IgD-negative memory B cell (primary cell): Measurements from ENCODE around the gene GMFB. TPM values are rescaled to one million over a fixed set of nuclear protein-coding genes. Genes with fewer than 3 reads are reported as not detected.
"Not testable (repeated sequence)": the region's sequence is repeated elsewhere in the genome, so short reads cannot be mapped to it uniquely, and the experiment has no call there.

Source experiments
- H3K27ac Mint-ChIP-seq, 3 donors: one replicate each; pipeline ENCODE4 v1.8.0; 2020 to 2022; ENCODE audit warnings: mild to moderate bottlenecking in 3 of 3, mixed read lengths in 3 of 3, moderate library complexity in 1 of 3
- H3K27me3 Mint-ChIP-seq: one replicate; pipeline ENCODE4 v1.8.0; 2021; ENCODE audit warnings: mixed read lengths
- H3K36me3 Mint-ChIP-seq: one replicate; pipeline ENCODE4 v1.8.0; 2020; ENCODE audit warnings: mild to moderate bottlenecking, mixed read lengths
- H3K4me1 Mint-ChIP-seq, 3 donors: one replicate each; pipeline ENCODE4 v1.8.0; 2020 to 2022; ENCODE audit warnings: mixed read lengths in 3 of 3, mild to moderate bottlenecking in 1 of 3
- H3K4me3 Mint-ChIP-seq, 4 donors: one replicate each; pipeline ENCODE4 v1.8.0; 2020 to 2022; ENCODE audit warnings: mild to moderate bottlenecking in 4 of 4, mixed read lengths in 4 of 4, moderate library complexity in 3 of 4
- H3K9me3 Mint-ChIP-seq, 3 donors: one replicate each; pipeline ENCODE4 v1.8.0; 2020 to 2021; ENCODE audit warnings: mixed read lengths in 3 of 3, mild to moderate bottlenecking in 1 of 3
- polyA plus RNA-seq: library from polyadenylated mRNA; unstranded; fragments of 300-500 nt; fragmentation: Illumina TruSeq; gene quantifications from one replicate; pipeline ENCODE4 v1.2.3, GENCODE V29; 2021

Gene GMFB
- polyA plus RNA-seq, 1 donor from 2014 or later: 17.8 TPM

- Mint-ChIP-seq H3K27me3 (peaks cover 1% of the 10 kb centered on the region), H3K27ac (peak within 1 kb of the TSS; percentile 82 to 95 (median 92)), H3K4me3 (peak within 1 kb of the TSS; percentile 83 to 96 (median 93)), H3K9me3 (no peaks in the 10 kb centered on the region), H3K4me1 (peaks cover 29 to 39% (median 32%) of the 10 kb centered on the region in 3 donors), H3K36me3 (peaks cover 2% of the 10 kb centered on the region)
Observed at GRCh38 chr14:54440873-54441868, 47.6 kb downstream of the GMFB start, which contains the start of gene CNIH1. TSS of gene CNIH1 (minus strand) at chr14:54441374. CDS start at chr14:54441327, 47 bp downstream.

DNA sequence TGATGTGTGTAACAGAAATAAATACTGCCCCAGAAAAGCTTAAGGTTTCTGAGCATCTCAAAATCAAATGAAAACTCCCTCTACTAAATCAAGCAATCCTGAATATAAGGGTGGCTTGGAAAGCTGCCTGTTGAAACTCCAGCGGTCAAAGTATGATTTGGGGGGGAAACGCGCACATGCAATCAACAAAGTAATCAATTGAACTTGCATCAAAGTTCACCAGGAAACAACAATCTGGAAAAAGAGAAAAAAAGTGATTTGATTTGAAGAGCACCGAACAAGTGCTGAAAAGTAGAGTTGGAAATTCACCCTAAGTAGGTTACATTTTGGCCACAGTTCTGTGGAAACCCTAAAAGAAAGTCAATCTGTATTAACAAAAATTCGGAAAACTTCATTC is 48.3 kb downstream of the GMFB start:
- no peaks in the 10 kb centered on the region for H3K9me3 Mint-ChIP-seq
- peaks cover 2% of the 10 kb centered on the region for H3K36me3 Mint-ChIP-seq
- peak overlapping the region; percentile 44 to 95 (median 82) for H3K27ac Mint-ChIP-seq
- H3K4me1 Mint-ChIP-seq: peaks cover 35 to 45% (median 39%) of the 10 kb centered on the region in 3 donors
- no peaks in the 10 kb centered on the region for H3K27me3 Mint-ChIP-seq
- H3K4me3 Mint-ChIP-seq: peak overlapping the region; percentile 83 to 95 (median 93)

- Mint-ChIP-seq H3K27me3 (no peaks in the 10 kb centered on the region), H3K27ac (peak overlapping the region in 2 of 3 donors; percentile 44 to 82), H3K9me3 (no peaks in the 10 kb centered on the region), H3K36me3 (peaks cover 2% of the 10 kb centered on the region), H3K4me3 (peak overlapping the region; percentile 83 to 95 (median 93)), H3K4me1 (peaks cover 38 to 50% (median 41%) of the 10 kb centered on the region in 3 donors)
Observed at GRCh38 chr14:54440037-54440436, 48.7 kb downstream of the GMFB start.

- H3K4me1 Mint-ChIP-seq: peaks cover 44 to 61% (median 50%) of the 10 kb centered on the region in 3 donors
- no peaks in the 10 kb centered on the region for H3K27me3 Mint-ChIP-seq
- H3K4me3 Mint-ChIP-seq: peak overlapping the region in 1 of 4 donors; percentile 68
- H3K27ac Mint-ChIP-seq: peak overlapping the region in 1 of 3 donors; percentile 28
- no peaks in the 10 kb centered on the region for H3K36me3 Mint-ChIP-seq
- no peaks in the 10 kb centered on the region for H3K9me3 Mint-ChIP-seq
Observed at GRCh38 chr14:54438703-54439102, 50.1 kb downstream of the GMFB start.

- H3K27ac Mint-ChIP-seq: peak overlapping the region in 2 of 3 donors; percentile 41 to 84
- not testable (repeated sequence) for H3K36me3 Mint-ChIP-seq, H3K9me3 Mint-ChIP-seq, H3K27me3 Mint-ChIP-seq
- H3K4me3 Mint-ChIP-seq: peak overlapping the region in 1 of 4 donors; percentile 63
- H3K4me1 Mint-ChIP-seq: peaks cover 45 to 69% (median 55%) of the 10 kb centered on the region in 3 donors
Observed at GRCh38 chr14:54437954-54438353, 50.8 kb downstream of the GMFB start.

GRCh38 chr14:54435500-54435981 is 53.2 kb downstream of the GMFB start:
- peak overlapping the region; percentile 16 to 67 (median 27) for H3K4me3 Mint-ChIP-seq
- peak overlapping the region; percentile 1 to 43 (median 7) for H3K27ac Mint-ChIP-seq
- H3K36me3 Mint-ChIP-seq: no peaks in the 10 kb centered on the region
- no peaks in the 10 kb centered on the region for H3K27me3 Mint-ChIP-seq
- H3K4me1 Mint-ChIP-seq: peaks cover 36 to 57% (median 50%) of the 10 kb centered on the region in 3 donors
- H3K9me3 Mint-ChIP-seq: no peaks in the 10 kb centered on the region

DNA sequence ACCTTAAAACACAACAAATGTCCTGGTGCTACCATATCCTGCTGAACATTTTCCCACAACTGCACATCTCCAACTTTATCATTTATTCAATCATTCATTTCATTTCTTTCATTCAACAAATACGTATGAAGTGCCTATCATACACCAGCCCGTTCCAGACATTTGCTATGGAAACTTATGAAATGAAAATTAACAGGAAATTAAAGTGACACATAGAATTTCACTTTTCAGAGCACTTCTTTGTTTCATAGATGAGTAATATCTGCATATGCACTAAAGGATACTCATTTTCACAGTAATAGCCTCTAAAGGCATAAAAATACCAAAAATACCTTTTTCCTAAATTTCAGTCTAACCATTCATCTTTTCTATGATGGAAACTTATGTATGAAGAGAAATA is 60.3 kb downstream of the GMFB start:
- H3K27me3 Mint-ChIP-seq: no peaks in the 10 kb centered on the region
- peaks cover 1 to 6% (median 4%) of the 10 kb centered on the region in 3 donors for H3K4me1 Mint-ChIP-seq
- H3K4me3 Mint-ChIP-seq: no peak overlapping the region
- H3K9me3 Mint-ChIP-seq: no peaks in the 10 kb centered on the region
- H3K27ac Mint-ChIP-seq: no peak overlapping the region
- no peaks in the 10 kb centered on the region for H3K36me3 Mint-ChIP-seq

- Mint-ChIP-seq H3K4me1 (no peaks in the 10 kb centered on the region), H3K36me3 (no peaks in the 10 kb centered on the region), H3K9me3 (no peaks in the 10 kb centered on the region), H3K27ac (no peak overlapping the region), H3K27me3 (no peaks in the 10 kb centered on the region), H3K4me3 (no peak overlapping the region)
Observed at GRCh38 chr14:54427871-54428270, 60.9 kb downstream of the GMFB start.

DNA sequence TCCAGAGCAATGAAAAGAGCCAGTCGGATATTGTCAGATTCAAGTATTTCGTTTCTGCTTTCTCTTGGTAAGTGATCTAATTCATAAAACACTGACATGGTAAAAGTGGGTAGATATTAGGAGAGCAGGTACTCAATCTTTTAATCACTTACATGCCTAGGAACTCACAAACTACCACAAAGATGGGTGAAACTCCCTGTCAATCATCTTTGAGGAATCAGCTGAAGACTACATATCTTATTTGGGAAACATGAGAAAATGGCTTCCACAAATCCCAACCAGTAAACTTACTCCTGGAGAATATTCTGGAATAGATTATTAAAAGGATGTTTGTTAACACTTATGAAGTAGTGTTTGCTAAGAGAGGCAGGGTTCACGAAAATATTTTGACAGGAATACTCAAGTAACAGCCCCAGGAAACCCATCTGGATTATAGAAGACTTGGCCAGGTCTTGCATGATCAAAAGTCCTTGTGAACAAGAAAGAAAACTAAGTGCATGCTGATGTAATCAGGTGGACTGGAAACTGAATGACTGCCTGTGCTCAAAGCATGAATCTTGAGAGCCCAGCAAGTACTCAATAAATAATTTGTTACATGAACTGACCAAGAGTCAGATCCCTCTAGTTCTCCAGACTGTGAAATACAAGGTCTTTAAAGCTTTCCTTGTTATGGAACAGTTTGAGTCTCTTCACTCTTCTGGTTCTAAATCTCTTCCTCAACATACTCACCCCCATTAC is 63.1 kb downstream of the GMFB start:
- Mint-ChIP-seq H3K9me3 (no peaks in the 10 kb centered on the region), H3K36me3 (no peaks in the 10 kb centered on the region), H3K4me1 (peaks cover 0 to under 1% (median 0%) of the 10 kb centered on the region in 3 donors), H3K27me3 (no peaks in the 10 kb centered on the region), H3K4me3 (no peak overlapping the region), H3K27ac (no peak overlapping the region)

- Mint-ChIP-seq H3K27me3 (no peaks in the 10 kb centered on the region), H3K36me3 (no peaks in the 10 kb centered on the region)
Observed at GRCh38 chr14:54425068-54425467, 63.7 kb downstream of the GMFB start.

More at GRCh38 chr14:54425068-54425467, 63.7 kb downstream of the GMFB start:
- Mint-ChIP-seq H3K4me3 (no peak overlapping the region), H3K9me3 (no peaks in the 10 kb centered on the region), H3K4me1 (peaks cover 0 to 2% (median 1%) of the 10 kb centered on the region in 3 donors), H3K27ac (no peak overlapping the region)

Other genes with a start within 250 kb of the GMFB start
- gene CDKN3, start 92.0 kb downstream of the GMFB start, polyA plus RNA-seq: not detected
- gene CNIH1, start 47.6 kb downstream of the GMFB start, polyA plus RNA-seq: 68.5 TPM
- gene CGRRF1, start 20.9 kb upstream of the GMFB start, polyA plus RNA-seq: 24.0 TPM
- 5.8 TPM for gene SAMD4A, start 78.1 kb upstream of the GMFB start, polyA plus RNA-seq